PC-3 (cell line): ENCODE data around the gene TM9SF4. TPM values are rescaled to one million over a fixed set of nuclear protein-coding genes. Genes with fewer than 3 reads are reported as not detected.

Source experiments
- ATAC-seq: fragments of 200-7000 bp; cut with Tn5 transposase; 2 replicates; pipeline ENCODE4 v1.9.1; 2020; ENCODE audit warnings: mild to moderate bottlenecking, moderate library complexity
- BruUV-seq: library from RNA; stranded (reverse); fragments of 400-500 nt; replicated peaks from 2 replicates; lab custom pipeline; 2021; lab: Mats Ljungman, UMichigan
- CTCF ChIA-PET: fragments of 300-600 bp; sonication (Branson Sonifier 250); formaldehyde crosslinking; loops from one replicate; lab custom pipeline; 2022; ENCODE audit warnings: antibody characterized with exemption; lab: Charles Lee
- POLR2A ChIA-PET: fragments of 300-600 bp; sonication (Branson Sonifier 250); formaldehyde crosslinking; loops from one replicate; lab custom pipeline; 2022; ENCODE audit warnings: antibody characterized with exemption; ENCODE audit not compliant: unreplicated experiment; lab: Charles Lee
- DNase-seq: peaks from one replicate; pipeline ENCODE4 v3.0.0-alpha.2; 2015
- H2AFZ ChIP-seq: fragments of 300-600 bp; sonication (generic); 2 replicates; pipeline ENCODE4 v1.6.0; 2016; ENCODE audit warnings: antibody characterized with exemption, low read length
- H3F3A ChIP-seq: fragments of 300-600 bp; sonication (generic); one replicate; pipeline ENCODE4 v1.6.0; 2017; ENCODE audit warnings: antibody characterized with exemption, low read length, control low read depth, mild to moderate bottlenecking; ENCODE audit not compliant: unreplicated experiment
- H3K27ac ChIP-seq: fragments of 300-600 bp; sonication (generic); 2 replicates; pipeline ENCODE4 v1.5.1; 2016; ENCODE audit warnings: mild to moderate bottlenecking, low read length
- H3K27me3 ChIP-seq: fragments of 300-600 bp; sonication (generic); 2 replicates; pipeline ENCODE4 v1.6.1; 2016; ENCODE audit warnings: low read length, mixed read lengths
- H3K36me3 ChIP-seq: fragments of 300-600 bp; sonication (generic); 2 replicates; pipeline ENCODE4 v1.6.1; 2016; ENCODE audit warnings: low read depth, mixed run types, low read length, mixed read lengths
- H3K4me1 ChIP-seq: fragments of 300-600 bp; sonication (generic); 2 replicates; pipeline ENCODE4 v1.5.1; 2016; ENCODE audit warnings: low read length; ENCODE audit not compliant: insufficient read depth
- H3K4me2 ChIP-seq: fragments of 300-600 bp; sonication (generic); 2 replicates; pipeline ENCODE4 v1.6.0; 2016; ENCODE audit warnings: low read length
- H3K4me3 ChIP-seq: fragments of 300-600 bp; sonication (generic); 2 replicates; pipeline ENCODE4 v1.5.1; 2016; ENCODE audit warnings: mild to moderate bottlenecking, low read length, mixed read lengths
- H3K79me2 ChIP-seq: fragments of 300-600 bp; sonication (generic); 2 replicates; pipeline ENCODE4 v1.6.1; 2017; ENCODE audit warnings: low read length, mixed read lengths
- H3K9ac ChIP-seq: fragments of 300-600 bp; sonication (generic); 2 replicates; pipeline ENCODE4 v1.6.0; 2016; ENCODE audit warnings: mild to moderate bottlenecking, low read length
- H3K9me2 ChIP-seq: fragments of 300-600 bp; sonication (generic); replicated peaks from 2 replicates; pipeline ENCODE4 v1.6.1; 2016; ENCODE audit warnings: mixed run types, low read length, mixed read lengths
- H3K9me3 ChIP-seq: fragments of 300-600 bp; sonication (generic); 2 replicates; pipeline ENCODE4 v1.6.1; 2016; ENCODE audit warnings: low read length, mixed read lengths
- H4K20me1 ChIP-seq: fragments of 300-600 bp; sonication (generic); 2 replicates; pipeline ENCODE4 v1.6.1; 2016; ENCODE audit warnings: low read length, mixed read lengths
- CTCF ChIP-seq: fragments of 300-600 bp; sonication (generic); conservative IDR thresholded peaks from 2 replicates; pipeline ENCODE4 v1.5.1; 2017; ENCODE audit warnings: antibody characterized with exemption, low read depth, mild to moderate bottlenecking, low read length
- EZH2 ChIP-seq: fragments of 300-600 bp; sonication (generic); IDR thresholded peaks from one replicate; pipeline ENCODE4 v1.6.1; 2017; ENCODE audit warnings: antibody characterized with exemption, mild to moderate bottlenecking, low read length; ENCODE audit not compliant: unreplicated experiment
- EZH2phosphoT487 ChIP-seq: fragments of 300-600 bp; sonication (generic); IDR thresholded peaks from 2 replicates; pipeline ENCODE4 v1.6.1; 2018; ENCODE audit warnings: mild to moderate bottlenecking, antibody characterized with exemption, low read length, borderline replicate concordance
- intact Hi-C: fragments of 100-400 bp; cut with micrococcal nuclease; formaldehyde crosslinking; loops from 2 replicates; pipeline ENCODE4 v1.9.0; 2023
- total RNA-seq: library from RNA; depleted of rRNA; stranded (reverse); fragments of >200 nt; gene quantifications from 2 replicates; pipeline ENCODE4 v1.2.3, GENCODE V29; 2014

The TM9SF4 gene
- total RNA-seq, 1 experiment from 2014 or later: 32.6 TPM

- Histone ChIP-seq H2AFZ (no peak overlapping the region), H3K79me2 (no peaks in the 10 kb centered on the region), H3K9me3 (no peaks in the 10 kb centered on the region), H3F3A (no peaks in the 10 kb centered on the region), H3K9ac (no peak overlapping the region), H3K4me3 (no peak overlapping the region), H3K9me2 (no peaks in the 10 kb centered on the region), H3K4me1 (no peaks in the 10 kb centered on the region), H3K36me3 (peaks cover 47% of the 10 kb centered on the region), H3K27me3 (no peaks in the 10 kb centered on the region), H4K20me1 (no peaks in the 10 kb centered on the region), H3K4me2 (no peak overlapping the region), H3K27ac (no peak overlapping the region)
- TF ChIP-seq EZH2phosphoT487 (no peak), CTCF (no peak), EZH2 (no peak)
- CTCF ChIA-PET: no interaction called here
- BruUV-seq: no TSS peak
- intact Hi-C loops: no loop called here
- POLR2A ChIA-PET: no interaction called here
- DNase-seq: no peak
- ATAC-seq: no peak
These were observed 52.8 kb downstream of the TM9SF4 start for GRCh38 chr20:32162351-32162750.

- Histone ChIP-seq H3K9ac (no peak overlapping the region), H3K9me3 (no peaks in the 10 kb centered on the region), H4K20me1 (no peaks in the 10 kb centered on the region), H3K9me2 (no peaks in the 10 kb centered on the region), H3K27me3 (no peaks in the 10 kb centered on the region), H3K79me2 (no peaks in the 10 kb centered on the region), H3K27ac (no peak overlapping the region), H3K36me3 (peaks cover 34% of the 10 kb centered on the region), H3K4me1 (no peaks in the 10 kb centered on the region), H2AFZ (no peak overlapping the region), H3K4me3 (no peak overlapping the region), H3F3A (no peaks in the 10 kb centered on the region), H3K4me2 (no peak overlapping the region)
- ATAC-seq (no peak), DNase-seq (no peak)
- intact Hi-C loops: no loop called here
- BruUV-seq: no TSS peak
- ChIA-PET POLR2A (no interaction called here), CTCF (no interaction called here)
- TF ChIP-seq CTCF: no peak
- no peak for TF ChIP-seq EZH2
- TF ChIP-seq EZH2phosphoT487: no peak
These were observed 54.4 kb downstream of the TM9SF4 start for GRCh38 chr20:32163951-32164350.

- H3K27me3 ChIP-seq: no peaks in the 10 kb centered on the region
- no peaks in the 10 kb centered on the region for H3F3A ChIP-seq
- no peak overlapping the region for H3K9ac ChIP-seq
- H3K79me2 ChIP-seq: no peaks in the 10 kb centered on the region
- H3K36me3 ChIP-seq: peaks cover 22% of the 10 kb centered on the region
- BruUV-seq: no TSS peak
- ChIA-PET POLR2A (no interaction called here), CTCF (no interaction called here)
- DNase-seq (no peak), ATAC-seq (no peak)
- no peak overlapping the region for H2AFZ ChIP-seq
- no peak overlapping the region for H3K27ac ChIP-seq
- intact Hi-C loops: no loop called here
- H3K4me1 ChIP-seq: no peaks in the 10 kb centered on the region
- H3K4me2 ChIP-seq: no peak overlapping the region
- no peak for TF ChIP-seq EZH2phosphoT487
- no peak for TF ChIP-seq EZH2
- no peak for TF ChIP-seq CTCF
- no peak overlapping the region for H3K4me3 ChIP-seq
- no peaks in the 10 kb centered on the region for H3K9me3 ChIP-seq
- H4K20me1 ChIP-seq: no peaks in the 10 kb centered on the region
- no peaks in the 10 kb centered on the region for H3K9me2 ChIP-seq
These were observed 55.6 kb downstream of the TM9SF4 start for GRCh38 chr20:32164984-32165735.
